ENCODE data around the gene ATP6V0C.

The ATP6V0C gene

DNA sequence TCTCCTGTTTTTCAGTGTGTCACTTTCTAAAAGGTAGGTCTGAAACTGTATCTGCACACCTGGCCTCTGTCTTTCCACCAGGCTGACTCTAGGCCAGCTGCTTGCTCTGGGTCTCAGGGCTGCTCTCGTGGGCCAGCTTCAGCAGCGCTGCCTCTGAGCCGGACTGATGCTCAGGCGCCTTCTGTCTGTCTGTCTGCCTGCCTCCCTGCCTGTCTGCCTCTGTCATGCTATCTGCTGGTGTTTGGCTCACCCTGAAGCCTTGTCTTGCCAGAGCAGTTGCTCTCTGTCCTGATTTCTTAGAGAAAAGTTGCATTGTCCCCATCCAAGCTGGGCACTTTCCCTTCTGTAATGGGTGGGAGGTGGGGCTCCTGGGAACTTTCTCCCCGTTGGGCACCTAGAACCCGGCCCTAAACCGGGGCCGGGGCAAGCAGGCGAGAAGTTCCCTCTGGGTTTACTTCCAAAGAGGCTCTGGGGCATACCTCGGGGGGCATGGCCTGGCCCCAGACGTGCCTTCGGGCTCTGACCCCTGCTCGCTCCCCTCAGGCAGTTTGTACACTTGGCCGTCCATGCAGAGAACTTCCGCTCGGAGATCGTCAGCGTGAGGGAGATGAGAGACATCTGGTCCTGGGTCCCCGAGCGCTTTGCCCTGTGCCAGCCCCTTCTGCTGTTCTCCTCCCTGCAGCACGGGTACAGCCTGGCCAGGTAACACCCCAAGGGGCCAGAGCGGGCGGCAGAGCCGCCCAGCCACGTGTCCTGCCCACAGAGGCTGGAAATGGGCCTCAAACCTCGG, 15.9 kb upstream of the ATP6V0C start:
- Histone ChIP-seq H4K20me1 (ENCODE audit: insufficient read depth, low read length, poor library complexity, severe bottlenecking) (no peaks in the 10 kb centered on the region), H3K4me3 (ENCODE audit: low read length, poor library complexity, severe bottlenecking) (no peak overlapping the region), H3K4me1 (ENCODE audit: insufficient read depth, low read length, poor library complexity, severe bottlenecking) (no peaks in the 10 kb centered on the region), H2AFZ (ENCODE audit: low read length) (no peak overlapping the region), H3K79me2 (ENCODE audit: insufficient read depth, low read length) (no peaks in the 10 kb centered on the region), H3K36me3 (ENCODE audit: insufficient read depth, low read length) (no peaks in the 10 kb centered on the region; the same call in 1 of the 2 replicates), H3K9me2 (replicated peaks; ENCODE audit: low read depth, low read length) (no peaks in the 10 kb centered on the region), H3K27me3 (ENCODE audit: insufficient read depth, low read length, poor library complexity, severe bottlenecking) (no peaks in the 10 kb centered on the region), H3K9me3 (ENCODE audit: insufficient read depth, low read depth, low read length) (no peaks in the 10 kb centered on the region), H3K9ac (ENCODE audit: low read depth, low read length, poor library complexity, severe bottlenecking) (no peak overlapping the region), H3K4me2 (ENCODE audit: low read depth, low read length, poor library complexity, severe bottlenecking) (no peak overlapping the region), H3F3A (ENCODE audit: low read depth) (no peaks in the 10 kb centered on the region)
- TF ChIP-seq EZH2phosphoT487 (IDR thresholded peaks at IDR 0.05; ENCODE audit: borderline replicate concordance) (no peak), CTCF (conservative IDR thresholded peaks at IDR 0.05; ENCODE audit: low read length) (no peak)

DNA sequence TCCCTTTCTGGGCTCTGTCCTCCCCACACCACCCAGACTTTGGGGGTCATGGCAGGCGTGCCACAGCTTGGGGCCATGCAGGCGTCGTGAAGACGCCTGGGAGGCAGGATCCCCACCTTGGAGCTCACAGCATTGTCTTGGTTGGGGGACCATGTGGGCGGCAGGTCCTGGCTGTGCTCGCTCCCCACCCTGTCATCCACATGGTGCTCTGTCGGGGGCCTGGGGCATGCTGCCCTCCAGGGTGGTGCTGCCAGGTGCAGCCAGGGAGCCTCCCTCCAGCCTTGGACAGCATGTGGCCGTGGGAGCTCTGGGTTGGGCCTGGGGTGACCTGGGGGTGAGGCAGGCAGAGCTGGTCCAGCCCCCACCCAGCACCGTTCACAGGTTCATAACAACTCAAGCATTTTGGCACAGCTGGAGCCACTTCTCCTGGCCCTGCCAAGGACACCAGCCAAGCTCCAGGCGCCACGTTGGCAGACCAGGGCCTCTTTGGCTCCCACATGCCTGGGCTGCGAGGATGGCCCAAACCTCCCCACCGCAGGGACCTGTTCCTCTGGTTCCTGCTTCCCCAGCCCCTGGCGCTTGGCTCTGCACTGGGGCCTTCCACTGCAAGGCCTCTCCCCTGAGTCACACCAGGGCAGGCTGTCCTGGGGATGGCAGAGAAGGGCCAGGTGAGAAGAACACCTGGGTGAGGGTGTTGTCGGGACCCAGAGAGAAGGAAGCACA, 15.1 kb upstream of the ATP6V0C start:
- Histone ChIP-seq H3K4me3 (ENCODE audit: low read length, poor library complexity, severe bottlenecking) (no peak overlapping the region), H3F3A (ENCODE audit: low read depth) (no peaks in the 10 kb centered on the region), H3K9me3 (ENCODE audit: insufficient read depth, low read depth, low read length) (no peaks in the 10 kb centered on the region), H3K79me2 (ENCODE audit: insufficient read depth, low read length) (no peaks in the 10 kb centered on the region), H3K36me3 (ENCODE audit: insufficient read depth, low read length) (no peaks in the 10 kb centered on the region; the same call in 1 of the 2 replicates), H3K4me2 (ENCODE audit: low read depth, low read length, poor library complexity, severe bottlenecking) (no peak overlapping the region), H3K9me2 (replicated peaks; ENCODE audit: low read depth, low read length) (no peaks in the 10 kb centered on the region), H3K4me1 (ENCODE audit: insufficient read depth, low read length, poor library complexity, severe bottlenecking) (no peaks in the 10 kb centered on the region), H2AFZ (ENCODE audit: low read length) (no peak overlapping the region), H3K27me3 (ENCODE audit: insufficient read depth, low read length, poor library complexity, severe bottlenecking) (no peaks in the 10 kb centered on the region), H3K9ac (ENCODE audit: low read depth, low read length, poor library complexity, severe bottlenecking) (no peak overlapping the region), H4K20me1 (ENCODE audit: insufficient read depth, low read length, poor library complexity, severe bottlenecking) (no peaks in the 10 kb centered on the region)
- TF ChIP-seq EZH2phosphoT487 (IDR thresholded peaks at IDR 0.05; ENCODE audit: borderline replicate concordance) (no peak), CTCF (conservative IDR thresholded peaks at IDR 0.05; ENCODE audit: low read length) (no peak)

- no peaks in the 10 kb centered on the region for H3K4me1 ChIP-seq (ENCODE audit: insufficient read depth, low read length, poor library complexity, severe bottlenecking)
- no peaks in the 10 kb centered on the region for H3K79me2 ChIP-seq (ENCODE audit: insufficient read depth, low read length)
- no peak for TF ChIP-seq EZH2phosphoT487 (IDR thresholded peaks at IDR 0.05; ENCODE audit: borderline replicate concordance)
- no peak for TF ChIP-seq CTCF (conservative IDR thresholded peaks at IDR 0.05; ENCODE audit: low read length)
Measured at GRCh38 chr16:2499454-2499853, 14.3 kb upstream of the ATP6V0C start.

More at GRCh38 chr16:2499454-2499853, 14.3 kb upstream of the ATP6V0C start:
- H3F3A ChIP-seq (ENCODE audit: low read depth), result no peaks in the 10 kb centered on the region
- H3K9ac ChIP-seq (ENCODE audit: low read depth, low read length, poor library complexity, severe bottlenecking), result no peak overlapping the region
- H3K36me3 ChIP-seq (ENCODE audit: insufficient read depth, low read length), result no peaks in the 10 kb centered on the region; the same call in 1 of the 2 replicates
- no peak overlapping the region for H3K4me2 ChIP-seq (ENCODE audit: low read depth, low read length, poor library complexity, severe bottlenecking)
- H3K4me3 ChIP-seq (ENCODE audit: low read length, poor library complexity, severe bottlenecking), result no peak overlapping the region
- H2AFZ ChIP-seq (ENCODE audit: low read length), result no peak overlapping the region
- no peaks in the 10 kb centered on the region for H3K27me3 ChIP-seq (ENCODE audit: insufficient read depth, low read length, poor library complexity, severe bottlenecking)
- no peaks in the 10 kb centered on the region for H3K9me2 ChIP-seq (replicated peaks; ENCODE audit: low read depth, low read length)
- H4K20me1 ChIP-seq (ENCODE audit: insufficient read depth, low read length, poor library complexity, severe bottlenecking), result no peaks in the 10 kb centered on the region
- no peaks in the 10 kb centered on the region for H3K9me3 ChIP-seq (ENCODE audit: insufficient read depth, low read depth, low read length)
